GM21423 (cell line): Measurements from ENCODE around the gene KRT9.
"Not testable (repeated sequence)": the region's sequence is repeated elsewhere in the genome, so short reads cannot be mapped to it uniquely, and the experiment has no call there.

Experiments used
- ATAC-seq: cut with Tn5 transposase; IDR thresholded peaks from one replicate; pipeline ENCODE4 v1.9.1; 2021; ENCODE audit warnings: mild to moderate bottlenecking, moderate library complexity; ENCODE audit not compliant: unreplicated experiment

KRT9 gene

DNA sequence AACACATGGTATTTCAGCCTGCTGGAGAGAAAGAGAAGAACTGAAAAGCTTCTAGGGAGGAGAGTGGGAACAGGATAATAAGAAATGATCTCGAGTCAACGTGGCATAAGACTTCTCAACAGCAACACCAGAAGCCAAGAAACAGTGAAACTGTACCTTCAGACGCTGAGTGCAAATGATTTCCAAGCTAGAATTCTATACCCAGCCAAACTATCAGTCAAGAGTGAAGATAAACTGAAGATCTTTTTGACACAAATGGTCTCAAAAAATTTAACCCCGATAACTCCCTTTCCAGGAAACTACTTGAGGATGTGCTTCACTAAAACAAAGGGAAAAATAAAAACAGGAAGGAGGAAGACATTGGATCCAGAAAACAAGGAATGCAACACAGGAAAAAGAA lies 35.1 kb upstream of the KRT9 start:
- ATAC-seq, result not testable (repeated sequence)

- no peak for ATAC-seq
Observed at GRCh38 chr17:41602524-41602923, 30.7 kb upstream of the KRT9 start.

- no peak for ATAC-seq
Observed at GRCh38 chr17:41600318-41600717, 28.5 kb upstream of the KRT9 start.

- ATAC-seq, result no peak
Observed at GRCh38 chr17:41599680-41600079, 27.8 kb upstream of the KRT9 start.

GRCh38 chr17:41595585-41595984 lies 23.7 kb upstream of the KRT9 start:
- no peak for ATAC-seq

- ATAC-seq, result no peak
Observed at GRCh38 chr17:41594363-41594915, 22.6 kb upstream of the KRT9 start.

- no peak for ATAC-seq
Observed at GRCh38 chr17:41593306-41593981, 21.6 kb upstream of the KRT9 start.

DNA sequence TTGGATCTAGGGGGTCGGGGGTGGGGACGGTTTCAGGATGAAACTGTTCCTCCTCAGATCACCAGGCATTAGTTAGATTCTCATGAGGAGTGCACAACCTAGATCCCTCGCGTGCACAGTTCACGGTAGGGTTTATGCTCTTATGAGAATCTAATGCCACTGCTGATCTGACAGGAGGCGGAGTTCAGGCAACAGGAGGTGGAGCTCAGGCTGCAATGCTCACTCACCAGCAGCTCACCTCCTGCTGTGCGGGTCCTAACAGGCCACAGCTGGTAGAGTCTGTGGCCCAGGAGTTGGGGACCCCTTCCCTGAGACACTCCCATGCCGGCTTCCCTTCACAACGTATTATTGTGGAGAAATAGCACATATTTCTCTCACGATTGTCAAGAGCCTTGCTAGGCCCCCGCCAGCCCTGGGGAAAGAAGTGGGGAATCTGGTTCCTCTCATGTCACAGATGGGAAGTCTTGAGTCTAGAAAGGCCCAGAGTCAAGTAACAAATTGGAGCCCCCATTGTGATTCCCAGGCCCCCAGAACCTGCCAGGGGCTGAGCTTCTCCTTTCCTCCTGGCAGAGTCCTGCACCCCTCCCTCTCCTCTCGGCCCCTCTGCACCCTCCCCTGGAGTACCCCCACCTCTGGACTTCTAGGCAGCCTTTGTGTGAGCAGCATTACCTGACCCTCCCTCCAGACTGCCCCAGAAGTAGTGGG lies 20.9 kb upstream of the KRT9 start:
- no peak for ATAC-seq

DNA sequence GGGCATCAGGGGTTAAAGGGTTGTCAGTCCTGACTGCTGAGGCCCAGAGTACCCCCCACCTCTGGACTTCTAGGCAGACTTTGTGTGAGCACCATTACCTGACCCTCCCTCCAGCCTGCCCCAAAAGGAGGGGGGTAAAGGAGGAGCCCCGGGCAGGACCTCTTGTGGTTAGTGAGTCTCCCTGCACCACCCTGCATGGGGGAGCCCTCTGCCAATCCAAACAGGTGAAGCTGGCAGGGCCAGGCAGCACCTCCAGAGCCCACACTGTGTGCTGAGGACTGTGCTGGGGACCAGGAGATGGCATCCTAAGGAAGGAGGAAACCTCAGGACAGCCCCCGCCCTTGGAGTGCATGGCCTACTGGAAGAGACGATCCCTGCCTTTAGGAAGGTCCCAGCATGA lies 17.4 kb upstream of the KRT9 start:
- no peak for ATAC-seq

DNA sequence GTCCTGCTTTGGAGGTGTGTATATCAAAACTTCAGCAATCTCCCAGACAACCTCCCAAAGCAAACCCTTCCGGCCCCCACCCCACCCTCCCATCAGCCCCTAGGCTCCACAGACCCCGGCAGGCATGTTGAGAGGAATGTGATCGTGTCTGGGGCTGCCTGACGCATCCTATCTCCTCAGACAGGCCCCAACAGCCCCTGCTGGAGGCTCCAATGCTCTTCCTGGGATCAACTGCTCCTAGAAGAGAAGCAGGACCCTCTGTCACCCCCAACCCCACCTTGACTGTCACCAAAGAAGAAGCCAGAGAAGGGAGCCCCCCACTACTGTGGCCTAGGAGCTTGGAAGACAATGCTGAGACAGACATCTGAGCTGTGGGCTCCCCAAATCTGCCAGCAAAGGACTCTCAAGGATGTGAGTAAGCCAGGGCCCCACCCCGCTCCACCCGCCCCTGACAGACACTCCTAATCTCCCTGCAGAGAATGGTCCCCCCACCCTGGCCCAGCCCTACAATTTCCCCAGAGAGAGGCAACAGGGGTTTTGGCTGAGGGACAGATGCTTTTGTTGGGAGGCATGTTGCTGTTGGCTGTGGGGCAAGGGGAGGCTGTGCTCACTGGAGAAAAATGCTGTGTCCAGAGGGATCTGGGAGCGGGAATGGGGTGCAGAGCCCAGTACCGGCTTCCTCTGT lies 16.4 kb upstream of the KRT9 start:
- ATAC-seq, result no peak

- no peak for ATAC-seq
Observed at GRCh38 chr17:41586863-41587495, 15.1 kb upstream of the KRT9 start, which contains the start of gene KRT14. TSS of gene KRT14 (minus strand) at chr17:41586895. CDS start at chr17:41586834, 61 bp downstream.

GRCh38 chr17:41585301-41586056 lies 13.6 kb upstream of the KRT9 start:
- no peak for ATAC-seq

GRCh38 chr17:41584331-41584927 lies 12.6 kb upstream of the KRT9 start:
- ATAC-seq, result not testable (repeated sequence)

DNA sequence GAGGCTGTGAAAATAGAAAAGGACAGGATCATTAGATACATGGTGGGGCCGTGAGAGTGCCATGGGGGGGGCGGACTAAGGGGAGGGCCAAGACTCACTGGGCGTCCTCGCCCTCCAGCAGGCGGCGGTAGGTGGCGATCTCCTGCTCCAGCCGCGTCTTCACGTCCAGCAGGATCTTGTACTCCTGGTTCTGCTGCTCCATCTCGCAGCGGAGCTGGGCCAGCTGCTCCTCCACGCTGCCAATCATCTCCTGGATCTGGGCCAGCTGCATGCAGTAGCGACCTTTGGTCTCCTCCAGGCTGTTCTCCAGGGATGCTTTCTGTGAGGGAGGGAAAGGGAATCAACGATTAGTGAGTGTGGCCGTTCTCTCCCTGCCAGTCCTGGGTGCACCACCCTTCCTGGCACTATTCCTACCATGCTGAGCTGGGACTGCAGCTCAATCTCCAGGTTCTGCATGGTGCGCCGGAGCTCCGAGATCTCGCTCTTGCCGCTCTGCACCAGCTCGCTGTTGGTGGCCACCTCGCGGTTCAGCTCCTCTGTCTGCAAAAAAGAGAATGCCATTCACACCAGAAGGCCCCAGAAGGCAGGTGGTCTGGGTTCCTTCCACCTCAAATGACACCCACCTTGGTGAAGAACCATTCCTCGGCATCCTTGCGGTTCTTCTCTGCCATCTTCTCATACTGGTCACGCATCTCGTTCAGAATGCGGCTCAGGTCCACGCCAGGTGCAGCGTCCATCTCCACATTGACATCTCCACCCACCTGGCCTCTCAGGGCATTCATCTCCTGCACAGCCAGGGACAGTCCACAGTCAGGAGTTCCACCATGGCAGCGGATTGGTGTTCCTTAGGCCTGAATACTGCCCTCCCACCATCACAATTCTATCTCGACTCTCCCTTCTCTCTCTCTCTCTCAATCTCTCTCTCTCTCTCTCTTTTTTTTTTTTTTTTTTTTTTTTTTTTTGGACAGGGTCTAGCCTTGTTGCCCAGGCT lies 11.6 kb upstream of the KRT9 start:
- ATAC-seq, result no peak

DNA sequence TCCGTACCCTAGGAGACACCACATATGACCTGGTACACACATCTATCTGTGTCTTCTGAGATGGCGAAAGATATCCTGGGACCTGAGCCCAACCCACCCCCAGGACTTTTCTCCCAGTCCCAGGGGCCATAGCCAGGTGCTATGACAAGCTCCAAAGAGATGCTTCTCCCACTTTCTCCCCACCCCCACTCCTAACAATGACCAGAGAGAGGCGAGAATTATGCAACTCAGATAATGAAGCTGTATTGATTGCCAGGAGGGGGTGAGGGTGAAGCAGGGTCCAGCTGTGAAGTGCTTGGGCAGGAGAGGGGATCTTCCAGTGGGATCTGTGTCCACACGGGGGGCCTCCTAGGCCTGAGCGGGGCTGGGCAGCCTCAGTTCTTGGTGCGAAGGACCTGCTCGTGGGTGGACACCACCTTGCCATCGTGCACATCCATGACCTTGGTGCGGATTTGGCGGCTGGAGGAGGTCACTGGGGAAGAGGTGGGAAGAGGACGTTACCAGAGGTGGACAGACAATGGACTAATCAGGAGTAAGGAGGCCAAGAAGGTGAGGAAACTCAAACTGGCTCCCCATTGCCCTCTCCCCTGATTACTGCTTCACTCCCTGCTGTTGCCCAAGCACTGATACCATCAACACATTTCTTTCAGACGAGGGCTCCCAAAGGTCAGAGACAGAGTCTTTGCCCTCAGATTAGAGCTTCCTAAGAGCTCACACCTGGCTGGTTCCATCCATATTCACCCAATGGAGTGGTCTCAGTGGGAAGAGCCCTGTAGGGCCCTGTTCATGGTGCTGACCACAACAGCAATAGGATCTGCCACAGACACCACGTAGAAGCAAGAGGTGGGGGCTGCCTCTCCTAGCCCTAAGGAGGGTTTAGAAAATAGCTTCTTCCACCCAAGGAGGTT lies 10.5 kb upstream of the KRT9 start:
- not testable (repeated sequence) for ATAC-seq

- no peak for ATAC-seq
Observed at GRCh38 chr17:41581366-41582060, 9.7 kb upstream of the KRT9 start.

DNA sequence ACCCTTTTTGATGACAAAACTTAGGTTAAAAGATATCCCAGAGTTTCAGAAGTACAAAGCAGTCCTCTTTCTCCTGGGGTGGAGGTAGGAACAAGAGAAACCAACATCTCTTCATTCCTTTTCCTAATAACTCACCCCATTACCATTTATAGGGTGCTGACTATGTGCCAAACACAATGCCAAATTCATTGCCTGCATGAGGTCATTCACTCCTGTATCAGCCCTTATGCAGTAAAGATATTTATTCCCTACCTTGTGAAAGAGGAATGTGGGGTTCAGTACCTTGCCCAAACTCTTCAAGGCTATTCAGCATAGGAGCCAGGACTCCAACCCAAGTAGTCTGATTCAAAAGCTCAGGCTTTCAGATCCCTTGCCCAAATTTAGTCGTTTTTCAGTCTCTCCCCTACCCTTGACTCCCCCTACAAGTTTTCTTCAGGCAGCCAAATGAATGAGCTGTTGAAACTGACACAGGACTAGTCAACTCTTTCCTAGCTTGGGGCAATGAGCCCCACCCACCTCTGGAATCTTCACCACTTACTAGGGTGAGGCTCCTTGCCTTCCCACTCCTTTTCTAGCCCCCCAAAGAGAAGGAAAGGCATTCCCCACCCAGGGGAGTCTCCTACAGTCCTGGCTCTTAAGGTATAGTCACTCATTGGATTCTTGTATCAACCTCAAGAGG lies 9.0 kb upstream of the KRT9 start:
- ATAC-seq, result no peak
